SK-N-MC (cell line): Measurements from ENCODE around the gene COX11.

Experiments
- EZH2 ChIP-seq: fragments of 200-600 bp; sonication (generic); IDR thresholded peaks from one replicate; pipeline ENCODE4 v1.6.1; 2017; ENCODE audit warnings: antibody characterized with exemption
- POLR2AphosphoS5 ChIP-seq: IDR thresholded peaks from 2 replicates; pipeline ENCODE4 v1.6.1; 2012; ENCODE audit warnings: mild to moderate bottlenecking, low read depth, low read length, borderline replicate concordance

DNA sequence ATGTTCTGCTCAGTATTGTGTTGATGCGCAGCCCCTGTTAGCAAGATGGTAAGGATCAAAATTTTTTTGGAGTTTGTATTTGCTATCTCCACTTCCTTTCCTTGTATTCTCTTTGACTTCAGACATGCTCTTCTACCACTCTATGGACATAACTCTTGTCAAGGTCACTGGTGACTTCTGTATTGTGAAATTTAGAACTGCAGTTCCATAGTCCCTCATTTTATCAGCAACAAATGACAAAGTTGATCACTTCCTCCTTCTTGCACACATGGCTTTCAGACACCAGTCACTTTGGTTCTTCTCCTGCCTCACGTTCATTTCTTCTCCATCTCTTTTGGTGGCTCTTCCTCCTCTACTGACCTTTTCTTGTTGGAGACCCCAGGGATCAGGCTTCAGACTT lies 21.1 kb downstream of the COX11 start:
- no peak for TF ChIP-seq EZH2
- TF ChIP-seq POLR2AphosphoS5: no peak
